SK-MEL-5 (cell line): Measurements from ENCODE around the gene SMIM38. TPM values are rescaled to one million over a fixed set of nuclear protein-coding genes. Genes with fewer than 3 reads are reported as not detected.
"Not testable (repeated sequence)": the region's sequence is repeated elsewhere in the genome, so short reads cannot be mapped to it uniquely, and the experiment has no call there.

Experiments used
- DNase-seq: peaks from one replicate; pipeline ENCODE4 v3.0.0-alpha.2; 2016; ENCODE audit warnings: low read depth, low spot score
- in situ Hi-C: cut with HindIII; loops from 2 replicates; pipeline ENCODE4 v1.10.0; 2016; ENCODE audit warnings: low sequenced_read_pairs, high pct_unique_total_duplicates, low pct_unique_long_range_greater_than_20kb
- total RNA-seq: library from RNA; depleted of rRNA; stranded (reverse); fragments of >200 nt; shearing (Covaris generic); gene quantifications from 2 replicates; pipeline ENCODE4 v1.2.3, GENCODE V29; 2014

SMIM38 gene
- total RNA-seq, 1 experiment from 2014 or later = 0.13 TPM

GRCh38 chr11:69133251-69133650 is 22.5 kb upstream of the SMIM38 start:
- in situ Hi-C loops = no loop called here
- no peak for DNase-seq

GRCh38 chr11:69134182-69134581 is 21.6 kb upstream of the SMIM38 start:
- in situ Hi-C loops, DNase-seq: not testable (repeated sequence)

GRCh38 chr11:69134957-69135356 is 20.8 kb upstream of the SMIM38 start:
- in situ Hi-C loops = no loop called here
- no peak for DNase-seq

DNA sequence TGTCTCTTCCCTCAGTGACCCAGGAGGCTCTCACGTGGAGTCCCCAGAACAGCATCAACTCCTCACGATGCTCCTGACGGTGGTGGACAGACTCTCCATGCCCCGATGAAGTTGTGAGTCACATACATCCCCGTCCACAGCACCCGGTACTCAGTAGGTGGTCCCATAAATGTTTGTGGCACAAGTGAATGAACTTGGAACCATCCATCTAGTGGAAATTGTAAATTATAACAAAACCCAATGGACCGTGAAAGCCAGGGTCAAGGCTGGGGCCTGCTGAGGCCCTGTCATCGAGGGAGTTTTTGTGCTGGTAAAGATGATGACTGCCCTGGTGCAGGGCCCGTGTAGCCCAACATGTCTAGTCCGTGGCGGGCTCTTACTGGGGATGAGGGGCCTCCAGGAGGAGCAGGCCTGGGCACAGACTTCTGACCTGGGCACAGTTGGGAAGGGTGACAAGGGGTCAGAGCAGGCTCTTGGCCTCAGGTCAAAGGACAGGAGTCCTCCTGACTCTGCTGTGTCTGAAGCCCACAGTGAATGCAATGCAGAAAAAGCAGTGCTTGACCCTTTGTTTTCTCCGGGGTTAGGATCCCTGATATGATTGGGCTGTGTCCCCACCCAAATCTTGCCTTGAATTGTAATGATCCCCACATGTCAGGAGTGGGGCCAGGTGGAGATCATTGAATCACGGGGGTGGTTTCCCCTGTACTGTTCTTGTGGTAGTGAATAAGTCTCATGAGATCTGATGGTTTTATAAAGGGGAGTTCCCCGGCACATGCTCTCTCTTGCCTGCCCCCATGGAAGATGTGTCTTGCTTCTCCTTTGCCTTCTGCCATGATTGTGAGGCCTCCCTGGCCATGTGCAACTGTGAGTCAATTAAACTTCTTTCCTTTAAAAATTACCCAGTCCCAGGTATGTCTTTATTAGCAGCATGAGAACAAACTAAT is 20.0 kb upstream of the SMIM38 start:
- in situ Hi-C loops = no loop called here
- DNase-seq = no peak

GRCh38 chr11:69136471-69136870 is 19.3 kb upstream of the SMIM38 start:
- no peak for DNase-seq
- in situ Hi-C loops = no loop called here

GRCh38 chr11:69137151-69137844 is 18.4 kb upstream of the SMIM38 start:
- no peak for DNase-seq
- in situ Hi-C loops = no loop called here

DNA sequence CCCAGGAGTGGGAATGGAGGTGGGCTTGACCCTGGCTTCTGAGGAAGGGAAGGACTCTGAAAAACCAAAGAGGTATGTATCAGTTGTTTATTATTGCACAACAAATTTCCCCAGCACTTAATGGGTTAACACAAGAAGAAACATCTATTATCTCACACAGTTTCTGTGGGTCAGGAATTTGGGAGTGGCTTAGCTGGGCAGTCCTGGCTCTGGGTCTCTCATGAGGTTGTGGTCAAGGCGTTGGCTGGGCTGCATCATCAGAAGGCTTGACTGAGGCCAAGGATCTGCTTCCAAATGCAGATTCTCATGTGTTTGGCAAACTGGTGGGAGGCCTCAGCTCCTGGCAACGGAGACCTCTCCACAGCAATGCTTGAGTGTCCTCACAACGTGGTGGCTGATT is 17.5 kb upstream of the SMIM38 start:
- in situ Hi-C loops = no loop called here

DNA sequence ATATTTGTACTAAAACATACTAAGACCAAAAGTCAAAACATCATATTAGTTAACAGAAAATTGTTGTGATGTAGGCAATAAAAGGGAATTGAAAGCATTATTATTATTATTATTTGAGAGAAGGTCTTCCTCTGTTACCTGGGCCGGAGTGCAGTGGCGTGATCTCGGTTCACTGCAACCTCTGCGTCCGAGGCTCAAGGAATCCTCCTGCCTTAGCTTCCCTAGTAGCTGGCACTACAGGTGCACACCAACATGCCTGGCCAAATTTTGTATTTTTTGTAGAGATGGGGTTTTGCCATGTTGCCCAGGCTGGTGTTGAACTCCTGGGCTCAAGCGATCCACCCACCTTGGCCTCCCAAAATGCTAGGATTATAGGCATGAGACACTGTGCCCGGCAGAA is 15.6 kb upstream of the SMIM38 start:
- DNase-seq, in situ Hi-C loops: not testable (repeated sequence)

More for the DNA sequence above, 17.5 kb upstream of the SMIM38 start:
- peak; percentile 58 for DNase-seq

- in situ Hi-C loops = no loop called here
- DNase-seq = no peak
These were observed 15.1 kb upstream of the SMIM38 start for GRCh38 chr11:69140635-69141034.

DNA sequence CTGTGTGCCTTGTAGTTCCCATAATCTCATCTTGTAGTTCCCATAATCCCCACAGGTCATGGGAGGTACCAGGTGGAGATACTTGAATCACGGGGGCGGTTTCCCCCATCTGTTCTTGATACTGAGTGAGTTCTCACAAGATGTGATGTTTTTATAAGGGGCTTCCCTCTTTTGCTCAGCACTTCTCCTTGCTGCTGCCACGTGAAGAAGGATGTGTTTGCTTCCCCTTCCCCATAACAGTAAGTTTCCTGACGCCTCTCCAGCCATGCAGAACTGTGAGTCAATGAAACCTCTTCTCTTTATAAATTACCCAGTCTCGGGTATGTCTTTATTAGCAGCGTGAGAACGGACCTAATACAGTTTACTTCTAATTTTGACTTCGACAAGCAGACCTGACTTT is 14.0 kb upstream of the SMIM38 start:
- in situ Hi-C loops = no loop called here
- no peak for DNase-seq

- peak; percentile 58 for DNase-seq
- in situ Hi-C loops = no loop called here
These were observed 12.8 kb upstream of the SMIM38 start for GRCh38 chr11:69142895-69143294.

- in situ Hi-C loops = no loop called here
- no peak for DNase-seq
These were observed 11.3 kb upstream of the SMIM38 start for GRCh38 chr11:69144316-69145049.

DNA sequence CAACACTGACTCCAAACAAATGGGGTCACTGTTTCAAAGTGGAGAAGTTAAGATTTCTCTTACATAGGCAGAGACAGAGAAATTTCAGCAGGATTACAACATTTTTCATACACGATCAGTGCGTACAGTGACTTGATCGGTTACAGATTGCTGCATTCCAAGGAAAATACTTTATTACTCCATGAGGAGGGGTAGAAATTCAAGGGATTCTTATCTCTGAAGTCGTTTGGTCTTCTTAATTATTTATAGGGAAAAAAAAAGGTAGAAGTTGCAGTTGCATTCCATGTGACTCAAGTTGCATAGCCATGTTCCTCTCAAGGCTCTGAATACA is 10.7 kb upstream of the SMIM38 start:
- in situ Hi-C loops = no loop called here
- no peak for DNase-seq

DNA sequence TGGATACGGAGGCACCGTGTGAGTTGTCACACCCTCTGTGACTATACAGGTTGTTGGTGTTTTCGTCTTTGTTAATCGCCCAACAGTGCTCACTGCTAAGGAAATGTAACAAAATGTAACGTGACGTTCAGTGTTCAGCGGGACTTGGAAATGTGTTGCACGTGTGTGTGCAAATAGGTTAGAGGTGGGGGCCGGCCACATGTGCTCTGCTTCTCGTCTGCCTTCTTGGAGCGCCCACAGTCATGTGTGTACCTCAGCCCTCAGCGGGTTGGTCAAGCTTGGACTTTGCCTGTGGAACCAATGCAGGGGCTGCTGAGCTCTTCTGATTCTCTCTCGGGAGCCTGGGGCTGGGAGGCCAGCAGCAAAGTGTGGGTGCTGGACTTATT is 7.4 kb upstream of the SMIM38 start:
- DNase-seq = no peak
- in situ Hi-C loops = no loop called here

DNA sequence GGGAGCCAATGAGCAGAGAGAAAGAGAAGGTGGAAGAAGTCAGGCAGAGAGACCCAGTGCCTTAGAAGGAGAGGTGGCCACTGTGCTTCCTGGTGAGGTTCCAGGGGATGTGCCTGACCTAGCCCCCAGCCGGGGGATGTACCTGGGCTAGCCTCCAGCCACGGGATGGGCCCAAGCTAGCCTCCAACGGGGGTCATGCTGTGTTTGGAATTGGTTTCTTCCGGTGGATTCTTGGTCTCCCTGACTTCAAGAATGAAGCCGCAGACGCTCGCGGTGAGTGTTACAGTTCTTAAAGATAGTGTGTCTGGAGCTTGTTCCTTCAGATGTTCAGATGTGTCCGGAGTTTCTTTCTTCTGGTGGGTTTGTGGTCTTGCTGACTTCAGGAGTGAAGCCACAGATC is 6.9 kb upstream of the SMIM38 start:
- DNase-seq = no peak
- in situ Hi-C loops = no loop called here

GRCh38 chr11:69149338-69150045 is 6.2 kb upstream of the SMIM38 start:
- in situ Hi-C loops, DNase-seq: not testable (repeated sequence)

DNA sequence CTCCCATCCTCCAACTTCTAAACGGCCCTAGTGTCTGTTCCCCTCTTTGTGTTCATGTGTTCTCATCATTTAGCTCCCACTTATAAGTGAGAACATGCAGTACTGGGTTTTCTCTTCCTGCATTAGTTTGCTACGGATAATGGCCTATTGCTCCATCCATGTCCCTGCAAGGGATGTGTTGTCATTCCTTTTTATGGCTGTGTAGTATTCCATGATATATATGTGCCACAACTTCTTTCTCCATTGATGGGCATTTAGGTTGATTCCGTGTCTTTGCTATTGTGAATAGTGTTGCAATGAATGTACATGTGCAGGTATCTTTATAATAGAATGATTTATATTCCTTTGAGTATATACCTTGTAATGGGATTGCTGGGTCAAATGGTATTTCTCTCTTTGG is 5.6 kb upstream of the SMIM38 start:
- in situ Hi-C loops = no loop called here
- no peak for DNase-seq

GRCh38 chr11:69151836-69152235 is 3.9 kb upstream of the SMIM38 start:
- no peak for DNase-seq
- in situ Hi-C loops = no loop called here
